ENCODE data around the gene MACO1.
"Not testable (repeated sequence)": the region's sequence is repeated elsewhere in the genome, so short reads cannot be mapped to it uniquely, and the experiment has no call there.

The MACO1 gene

GRCh38 chr1:25425098-25426085 is 5.3 kb upstream of the MACO1 start:
- DNase-seq, result no peak

- no peak for DNase-seq
Observed at GRCh38 chr1:25427696-25428095, 3.0 kb upstream of the MACO1 start.

GRCh38 chr1:25428475-25429166 is 2.1 kb upstream of the MACO1 start:
- no peak for DNase-seq

- DNase-seq, result peak; percentile 79
Observed at GRCh38 chr1:25430967-25431881, 527 bp downstream of the MACO1 start.

- DNase-seq, result no peak
Observed at GRCh38 chr1:25431955-25432719, 1.4 kb downstream of the MACO1 start.

GRCh38 chr1:25432749-25433388 is 2.2 kb downstream of the MACO1 start:
- DNase-seq, result no peak

GRCh38 chr1:25433389-25434186 is 2.9 kb downstream of the MACO1 start:
- no peak for DNase-seq

GRCh38 chr1:25435397-25436108 is 4.9 kb downstream of the MACO1 start:
- DNase-seq, result no peak

GRCh38 chr1:25437672-25438071 is 7.0 kb downstream of the MACO1 start:
- no peak for DNase-seq

GRCh38 chr1:25439287-25439686 is 8.6 kb downstream of the MACO1 start:
- DNase-seq, result no peak

- no peak for DNase-seq
Observed at GRCh38 chr1:25442178-25442577, 11.5 kb downstream of the MACO1 start.

- no peak for DNase-seq
Observed at GRCh38 chr1:25443030-25443699, 12.5 kb downstream of the MACO1 start.

- not testable (repeated sequence) for DNase-seq
Observed at GRCh38 chr1:25444604-25445003, 13.9 kb downstream of the MACO1 start.

- DNase-seq, result no peak
Observed at GRCh38 chr1:25445993-25446538, 15.4 kb downstream of the MACO1 start.

- no peak for DNase-seq
Observed at GRCh38 chr1:25447547-25447946, 16.9 kb downstream of the MACO1 start.

- DNase-seq, result no peak
Observed at GRCh38 chr1:25450891-25451290, 20.2 kb downstream of the MACO1 start.

- no peak for DNase-seq
Observed at GRCh38 chr1:25451908-25452307, 21.2 kb downstream of the MACO1 start.

GRCh38 chr1:25456502-25456901 is 25.8 kb downstream of the MACO1 start:
- DNase-seq, result no peak
